Peyer's patch (tissue), 4 donors: Measurements from ENCODE around the gene CDC14A.

ENCODE experiments used
- POLR2A ChIP-seq, 2 donors: fragments of 450-650 bp; IDR thresholded peaks; one replicate each; pipeline ENCODE4 v1.5.1; 2017; ENCODE audit warnings: antibody characterized with exemption in 2 of 2, mild to moderate bottlenecking in 2 of 2, moderate library complexity in 2 of 2
- TF ChIP-seq, protein P1 (sequence below), 6 experiments: fragments of 450-650 bp in 4 of 6; fragments of 200-600 bp in 2 of 6; sonication (generic) in 1 of 6; IDR thresholded peaks; one replicate each; pipeline ENCODE4 v1.5.1; 2017 to 2019; ENCODE audit warnings: antibody characterized with exemption in 6 of 6, mild to moderate bottlenecking in 3 of 6, moderate library complexity in 1 of 6

DNA sequence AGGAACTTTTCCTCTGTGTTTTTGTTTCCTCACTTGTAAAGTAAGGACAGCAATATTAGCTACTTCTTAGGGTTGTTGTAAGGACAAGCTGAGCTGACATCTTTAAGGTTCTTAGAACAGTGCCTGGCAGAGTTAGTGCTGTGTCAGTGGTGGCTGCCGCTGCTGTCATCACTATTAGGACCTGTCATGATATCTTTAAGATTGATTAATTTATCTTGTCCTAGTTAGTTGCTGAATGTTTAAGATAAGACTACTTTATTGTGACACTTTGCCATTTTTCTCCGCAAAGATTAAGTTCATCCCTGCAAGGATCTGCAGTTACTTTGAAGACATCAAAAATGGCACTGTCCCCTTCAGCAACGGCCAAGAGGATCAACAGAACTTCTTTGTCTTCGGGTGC lies 145.5 kb downstream of the CDC14A start:
- TF ChIP-seq, protein P1, sequence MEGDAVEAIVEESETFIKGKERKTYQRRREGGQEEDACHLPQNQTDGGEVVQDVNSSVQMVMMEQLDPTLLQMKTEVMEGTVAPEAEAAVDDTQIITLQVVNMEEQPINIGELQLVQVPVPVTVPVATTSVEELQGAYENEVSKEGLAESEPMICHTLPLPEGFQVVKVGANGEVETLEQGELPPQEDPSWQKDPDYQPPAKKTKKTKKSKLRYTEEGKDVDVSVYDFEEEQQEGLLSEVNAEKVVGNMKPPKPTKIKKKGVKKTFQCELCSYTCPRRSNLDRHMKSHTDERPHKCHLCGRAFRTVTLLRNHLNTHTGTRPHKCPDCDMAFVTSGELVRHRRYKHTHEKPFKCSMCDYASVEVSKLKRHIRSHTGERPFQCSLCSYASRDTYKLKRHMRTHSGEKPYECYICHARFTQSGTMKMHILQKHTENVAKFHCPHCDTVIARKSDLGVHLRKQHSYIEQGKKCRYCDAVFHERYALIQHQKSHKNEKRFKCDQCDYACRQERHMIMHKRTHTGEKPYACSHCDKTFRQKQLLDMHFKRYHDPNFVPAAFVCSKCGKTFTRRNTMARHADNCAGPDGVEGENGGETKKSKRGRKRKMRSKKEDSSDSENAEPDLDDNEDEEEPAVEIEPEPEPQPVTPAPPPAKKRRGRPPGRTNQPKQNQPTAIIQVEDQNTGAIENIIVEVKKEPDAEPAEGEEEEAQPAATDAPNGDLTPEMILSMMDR (IDR thresholded peaks at IDR 0.05): no peak
- no peak for TF ChIP-seq POLR2A (IDR thresholded peaks at IDR 0.05)
